Peyer's patch (tissue), 4 donors: ENCODE results near the gene ZC3H12D. TPM values are rescaled to one million over a fixed set of nuclear protein-coding genes. Genes with fewer than 3 reads are reported as not detected.

Experiments
- DNase-seq, 3 donors: peaks; one replicate each; pipeline ENCODE4 v3.0.0-alpha.2; 2017 to 2019
- H3K27ac ChIP-seq, 4 donors: fragments of 200-600 bp; sonication (generic); one replicate each; pipeline ENCODE4 v1.5.1; 2016 to 2019
- H3K27me3 ChIP-seq, 2 donors: fragments of 200-600 bp; sonication (generic); one replicate each; pipeline ENCODE4 v1.5.1; 2019
- H3K36me3 ChIP-seq, 3 donors: fragments of 200-600 bp; sonication (generic); one replicate each; pipeline ENCODE4 v1.5.1; 2016 to 2019
- H3K4me1 ChIP-seq, 4 donors: fragments of 200-600 bp; sonication (generic); one replicate each; pipeline ENCODE4 v1.5.1; 2016 to 2019
- H3K4me3 ChIP-seq, 4 donors: fragments of 200-600 bp; sonication (generic); 1 replicate in 3 of 4; 2 replicates in 1 of 4; pipeline ENCODE4 v1.5.1; 2016 to 2019; ENCODE audit warnings: mild to moderate bottlenecking in 1 of 4
- H3K9me3 ChIP-seq, 4 donors: fragments of 200-600 bp; sonication (generic); one replicate each; pipeline ENCODE4 v1.5.1; 2016 to 2019; ENCODE audit warnings: mild to moderate bottlenecking in 1 of 4
- POLR2A ChIP-seq, 2 donors: fragments of 450-650 bp; IDR thresholded peaks; one replicate each; pipeline ENCODE4 v1.5.1; 2017; ENCODE audit warnings: antibody characterized with exemption in 2 of 2, mild to moderate bottlenecking in 2 of 2, moderate library complexity in 2 of 2
- total RNA-seq, 4 donors: library from RNA; depleted of rRNA; stranded (reverse); fragments of >200 nt; gene quantifications; one replicate each; pipeline ENCODE4 v1.1.0, GENCODE V29; 2016
- TF ChIP-seq, protein P1 (sequence below), 6 experiments: fragments of 450-650 bp in 4 of 6; fragments of 200-600 bp in 2 of 6; sonication (generic) in 1 of 6; IDR thresholded peaks; one replicate each; pipeline ENCODE4 v1.5.1; 2017 to 2019; ENCODE audit warnings: antibody characterized with exemption in 6 of 6, mild to moderate bottlenecking in 3 of 6, moderate library complexity in 1 of 6

ZC3H12D gene
- total RNA-seq, 4 donors from 2014 or later: 7.8 to 32.2 (median 18.5) TPM

DNA sequence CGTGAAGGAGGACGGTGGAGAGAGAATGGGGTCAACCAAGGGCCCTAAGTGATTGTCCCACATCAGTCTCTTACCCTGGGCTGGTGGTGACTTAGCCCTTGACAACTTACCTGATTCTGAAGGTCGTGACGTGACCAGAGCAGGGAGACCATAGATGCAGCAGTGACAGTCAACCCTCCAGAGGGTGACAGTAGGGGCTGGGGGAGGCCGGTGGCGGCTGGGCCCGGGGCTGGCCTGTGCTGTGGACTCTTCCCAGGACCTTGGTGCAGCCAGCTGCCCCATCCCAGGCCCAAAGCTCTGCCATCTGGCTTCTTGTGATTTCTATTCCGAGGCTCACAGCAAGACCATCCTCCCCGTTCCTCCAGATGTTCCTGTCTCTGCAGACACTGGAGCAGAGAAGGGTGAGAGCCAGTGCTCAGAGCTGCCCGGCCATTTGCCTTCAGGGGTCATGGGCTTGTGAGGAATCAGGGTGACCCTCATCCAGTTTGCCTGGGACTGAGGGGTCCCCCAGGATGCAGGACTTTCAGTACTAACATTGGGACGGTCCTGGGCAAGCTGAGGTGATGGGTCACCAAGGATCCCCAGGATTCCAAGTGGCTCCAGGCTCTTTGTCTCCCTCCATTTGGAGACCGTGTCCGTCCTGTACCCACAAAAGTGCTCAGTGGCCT lies 48.8 kb downstream of the ZC3H12D start:
- Histone ChIP-seq H3K4me1 (peaks cover 0 to 7% (median 0%) of the 10 kb centered on the region in 4 donors), H3K27ac (no peak overlapping the region), H3K27me3 (no peaks in the 10 kb centered on the region), H3K9me3 (no peaks in the 10 kb centered on the region), H3K4me3 (no peak overlapping the region), H3K36me3 (no peaks in the 10 kb centered on the region)
- no peak for TF ChIP-seq POLR2A (IDR thresholded peaks at IDR 0.05)
- TF ChIP-seq, protein P1, sequence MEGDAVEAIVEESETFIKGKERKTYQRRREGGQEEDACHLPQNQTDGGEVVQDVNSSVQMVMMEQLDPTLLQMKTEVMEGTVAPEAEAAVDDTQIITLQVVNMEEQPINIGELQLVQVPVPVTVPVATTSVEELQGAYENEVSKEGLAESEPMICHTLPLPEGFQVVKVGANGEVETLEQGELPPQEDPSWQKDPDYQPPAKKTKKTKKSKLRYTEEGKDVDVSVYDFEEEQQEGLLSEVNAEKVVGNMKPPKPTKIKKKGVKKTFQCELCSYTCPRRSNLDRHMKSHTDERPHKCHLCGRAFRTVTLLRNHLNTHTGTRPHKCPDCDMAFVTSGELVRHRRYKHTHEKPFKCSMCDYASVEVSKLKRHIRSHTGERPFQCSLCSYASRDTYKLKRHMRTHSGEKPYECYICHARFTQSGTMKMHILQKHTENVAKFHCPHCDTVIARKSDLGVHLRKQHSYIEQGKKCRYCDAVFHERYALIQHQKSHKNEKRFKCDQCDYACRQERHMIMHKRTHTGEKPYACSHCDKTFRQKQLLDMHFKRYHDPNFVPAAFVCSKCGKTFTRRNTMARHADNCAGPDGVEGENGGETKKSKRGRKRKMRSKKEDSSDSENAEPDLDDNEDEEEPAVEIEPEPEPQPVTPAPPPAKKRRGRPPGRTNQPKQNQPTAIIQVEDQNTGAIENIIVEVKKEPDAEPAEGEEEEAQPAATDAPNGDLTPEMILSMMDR (IDR thresholded peaks at IDR 0.05): no peak
- DNase-seq: no peak

DNA sequence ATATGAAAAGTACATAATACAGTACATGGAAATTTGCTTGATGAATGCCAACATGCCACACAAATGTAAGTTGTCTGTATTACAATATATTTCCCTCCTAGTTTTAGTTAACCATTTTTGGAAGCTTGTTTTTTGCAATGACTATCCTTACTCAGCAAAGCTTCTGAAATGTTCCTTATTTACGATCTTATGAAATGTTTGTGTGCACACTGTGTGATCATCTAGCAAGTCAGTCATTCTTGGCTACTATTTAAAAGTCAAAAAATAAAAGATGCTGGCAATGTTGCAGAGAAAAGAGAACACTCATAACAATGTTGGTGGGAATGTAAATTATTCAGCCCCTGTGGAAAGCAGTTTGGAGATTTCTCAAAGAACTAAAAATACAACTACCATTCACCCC lies 50.9 kb downstream of the ZC3H12D start:
- no peaks in the 10 kb centered on the region for H3K27me3 ChIP-seq
- H3K9me3 ChIP-seq: no peaks in the 10 kb centered on the region
- no peak overlapping the region for H3K4me3 ChIP-seq
- no peak for DNase-seq
- TF ChIP-seq, protein P1 (IDR thresholded peaks at IDR 0.05): no peak
- TF ChIP-seq POLR2A (IDR thresholded peaks at IDR 0.05): no peak
- peaks cover 0 to 7% (median 0%) of the 10 kb centered on the region in 4 donors for H3K4me1 ChIP-seq
- no peaks in the 10 kb centered on the region for H3K36me3 ChIP-seq
- no peak overlapping the region for H3K27ac ChIP-seq

DNA sequence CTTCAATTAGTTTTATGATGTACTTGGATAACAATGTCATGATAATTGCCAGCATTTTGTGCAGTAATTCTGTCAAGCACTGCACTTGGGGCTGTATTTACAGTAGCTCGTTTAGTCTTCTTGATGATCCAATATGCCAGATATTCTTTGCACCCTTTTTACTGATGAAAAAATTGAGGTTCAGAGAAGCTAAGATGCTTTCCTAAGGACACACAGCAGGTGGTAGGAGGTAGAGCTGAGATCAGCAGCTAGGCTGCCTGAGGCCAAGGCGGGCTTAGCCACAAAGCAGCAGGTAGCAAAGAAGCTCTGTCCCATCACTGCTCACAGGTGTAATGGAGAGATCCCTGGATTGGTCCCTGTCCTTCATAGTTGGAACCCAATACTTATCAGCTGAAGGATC lies 51.4 kb downstream of the ZC3H12D start:
- Histone ChIP-seq H3K4me1 (peaks cover 0 to 7% (median 0%) of the 10 kb centered on the region in 4 donors), H3K9me3 (no peaks in the 10 kb centered on the region), H3K27me3 (no peaks in the 10 kb centered on the region), H3K36me3 (no peaks in the 10 kb centered on the region), H3K27ac (no peak overlapping the region), H3K4me3 (no peak overlapping the region)
- DNase-seq: no peak
- no peak for TF ChIP-seq POLR2A (IDR thresholded peaks at IDR 0.05)
- TF ChIP-seq, protein P1 (IDR thresholded peaks at IDR 0.05): no peak

DNA sequence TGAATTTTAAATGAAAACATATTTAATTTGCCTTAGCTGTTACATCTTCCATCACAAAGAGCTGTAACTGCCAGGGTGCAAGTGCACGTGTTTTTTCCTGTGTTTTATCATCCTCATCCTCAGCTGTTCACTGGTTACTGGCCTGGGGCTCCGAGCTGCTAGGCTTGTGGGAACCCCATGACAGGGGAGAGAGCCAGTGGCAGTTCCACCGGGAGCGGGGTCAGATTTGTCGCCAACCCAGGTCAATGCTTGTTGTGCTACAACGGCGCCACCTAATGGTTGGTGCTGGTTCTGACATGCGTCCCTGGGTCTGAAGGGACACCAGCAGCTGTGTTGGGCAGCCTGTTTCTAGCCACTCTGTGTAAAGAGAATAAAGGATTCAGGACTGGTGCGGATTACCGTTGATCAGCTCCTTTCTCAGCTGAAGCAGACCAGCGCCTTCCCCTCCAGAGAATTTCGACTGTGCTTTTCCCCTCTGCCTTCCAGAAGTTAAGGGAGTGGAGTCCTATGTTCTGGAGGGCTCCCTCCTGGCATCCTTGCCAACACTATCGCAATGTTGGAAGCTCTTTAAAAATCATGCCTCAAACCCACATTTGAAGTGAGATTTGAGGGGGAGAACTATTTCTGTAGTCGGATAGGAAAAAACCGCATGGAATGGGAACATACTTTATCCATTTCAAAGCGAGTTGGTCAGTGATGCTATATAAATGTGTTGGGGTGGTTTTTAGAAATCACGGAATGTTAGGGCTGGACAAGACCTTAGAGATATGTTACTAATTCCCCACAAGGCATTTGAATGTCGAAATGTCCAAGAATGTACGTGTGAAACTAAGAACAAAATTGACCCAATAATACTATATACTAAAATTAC lies 52.7 kb downstream of the ZC3H12D start:
- H3K27me3 ChIP-seq: no peaks in the 10 kb centered on the region
- H3K36me3 ChIP-seq: no peaks in the 10 kb centered on the region
- TF ChIP-seq, protein P1 (IDR thresholded peaks at IDR 0.05): peak; percentile 78 to 96 (median 94)
- peak in 1 of 2 donors; percentile 15 for TF ChIP-seq POLR2A (IDR thresholded peaks at IDR 0.05)
- no peak overlapping the region for H3K27ac ChIP-seq
- H3K4me3 ChIP-seq: no peak overlapping the region
- DNase-seq: peak; percentile 91 to 97 (median 94)
- H3K9me3 ChIP-seq: no peaks in the 10 kb centered on the region
- peaks cover 0 to 7% (median 0%) of the 10 kb centered on the region in 4 donors for H3K4me1 ChIP-seq

DNA sequence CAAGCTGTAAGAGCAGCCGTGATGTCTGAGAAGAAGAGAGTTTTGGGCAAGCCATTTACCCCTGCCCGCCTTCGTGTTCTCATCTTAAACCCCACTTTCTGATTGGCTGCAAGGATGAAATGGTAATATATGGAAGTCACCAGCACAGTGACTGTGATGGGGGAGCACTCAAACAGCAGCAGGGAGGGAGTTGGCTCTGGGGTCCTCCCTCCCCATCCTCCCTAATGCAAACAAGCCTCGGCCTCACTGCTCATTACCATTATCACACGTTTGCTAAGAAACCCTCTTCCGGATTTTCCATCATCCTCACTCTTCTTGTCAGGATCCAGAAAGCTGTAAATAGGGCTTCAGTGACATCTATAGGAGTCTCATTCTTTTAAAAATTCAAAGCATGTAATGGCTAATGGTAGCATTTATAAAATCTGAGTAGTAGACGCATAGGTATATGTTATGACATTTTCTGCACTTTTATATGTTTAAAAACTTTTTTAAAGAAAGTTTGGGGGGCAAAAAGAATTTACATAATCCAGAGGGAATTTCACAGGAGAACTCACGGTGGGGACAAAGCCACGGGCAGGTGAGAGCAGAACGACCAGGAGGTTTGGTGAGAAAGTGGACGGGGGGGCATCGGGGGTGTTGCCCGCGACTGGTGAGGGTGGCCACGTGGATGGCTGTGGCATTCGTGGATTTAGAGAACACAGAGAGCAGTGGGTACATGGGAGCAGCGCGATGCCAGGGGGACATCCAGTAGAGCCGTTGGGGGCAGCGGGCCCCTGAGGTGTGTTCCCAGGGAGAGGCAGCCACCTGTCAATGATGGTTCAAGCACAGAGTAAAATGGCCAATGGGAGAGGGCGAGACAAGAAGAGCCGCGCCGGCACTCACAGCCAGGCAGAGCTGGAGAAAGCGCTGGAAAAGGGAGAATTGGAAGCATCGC lies 55.1 kb downstream of the ZC3H12D start:
- no peaks in the 10 kb centered on the region for H3K36me3 ChIP-seq
- TF ChIP-seq POLR2A (IDR thresholded peaks at IDR 0.05): no peak
- TF ChIP-seq, protein P1 (IDR thresholded peaks at IDR 0.05): no peak
- no peak overlapping the region for H3K4me3 ChIP-seq
- no peak for DNase-seq
- H3K4me1 ChIP-seq: peaks cover 0 to 7% (median 0%) of the 10 kb centered on the region in 4 donors
- H3K27me3 ChIP-seq: no peaks in the 10 kb centered on the region
- H3K9me3 ChIP-seq: no peaks in the 10 kb centered on the region
- H3K27ac ChIP-seq: no peak overlapping the region
